Choroid plexus epithelial cell (primary cell): ENCODE data around the gene PTMA.

ENCODE experiments used
- DNase-seq: peaks from one replicate; pipeline ENCODE4 v3.0.0-alpha.2; 2010; ENCODE audit warnings: low read depth
- H3K4me3 ChIP-seq: 2 replicates; pipeline ENCODE4 v1.5.1; 2011; ENCODE audit warnings: low read depth, mild to moderate bottlenecking, control low read depth, low read length, moderate library complexity
- TF ChIP-seq, protein P1 (sequence below): conservative IDR thresholded peaks from 2 replicates; pipeline ENCODE4 v1.5.1; 2011; ENCODE audit warnings: low read depth, mild to moderate bottlenecking, control low read depth, inconsistent platforms, low read length, moderate library complexity

PTMA gene

DNA sequence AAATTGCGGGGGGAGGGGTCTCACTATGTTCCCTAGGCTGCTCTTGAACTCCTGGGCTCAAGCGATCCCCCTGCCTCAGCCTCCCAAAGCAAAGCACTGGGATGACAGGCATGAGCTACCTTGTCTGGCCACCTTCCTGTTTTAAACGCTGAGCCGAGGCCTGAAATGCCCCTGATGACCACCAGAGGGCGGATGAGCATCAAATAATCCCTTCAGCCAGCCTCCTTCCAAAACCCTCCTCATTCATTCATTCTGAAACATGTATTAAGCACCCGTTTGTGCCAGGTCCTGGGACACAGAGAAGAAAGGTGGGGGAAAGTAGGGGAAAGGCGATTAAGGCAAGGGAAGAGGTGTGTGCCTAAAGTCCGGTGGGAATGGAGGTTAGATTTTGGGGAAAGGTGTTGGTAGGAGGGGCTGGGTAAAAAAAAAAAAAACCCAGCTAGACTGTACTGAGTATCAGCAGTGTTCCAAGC, 30.7 kb upstream of the PTMA start:
- H3K4me3 ChIP-seq, result no peak overlapping the region
- peak; percentile 88 for DNase-seq
- TF ChIP-seq, protein P1, sequence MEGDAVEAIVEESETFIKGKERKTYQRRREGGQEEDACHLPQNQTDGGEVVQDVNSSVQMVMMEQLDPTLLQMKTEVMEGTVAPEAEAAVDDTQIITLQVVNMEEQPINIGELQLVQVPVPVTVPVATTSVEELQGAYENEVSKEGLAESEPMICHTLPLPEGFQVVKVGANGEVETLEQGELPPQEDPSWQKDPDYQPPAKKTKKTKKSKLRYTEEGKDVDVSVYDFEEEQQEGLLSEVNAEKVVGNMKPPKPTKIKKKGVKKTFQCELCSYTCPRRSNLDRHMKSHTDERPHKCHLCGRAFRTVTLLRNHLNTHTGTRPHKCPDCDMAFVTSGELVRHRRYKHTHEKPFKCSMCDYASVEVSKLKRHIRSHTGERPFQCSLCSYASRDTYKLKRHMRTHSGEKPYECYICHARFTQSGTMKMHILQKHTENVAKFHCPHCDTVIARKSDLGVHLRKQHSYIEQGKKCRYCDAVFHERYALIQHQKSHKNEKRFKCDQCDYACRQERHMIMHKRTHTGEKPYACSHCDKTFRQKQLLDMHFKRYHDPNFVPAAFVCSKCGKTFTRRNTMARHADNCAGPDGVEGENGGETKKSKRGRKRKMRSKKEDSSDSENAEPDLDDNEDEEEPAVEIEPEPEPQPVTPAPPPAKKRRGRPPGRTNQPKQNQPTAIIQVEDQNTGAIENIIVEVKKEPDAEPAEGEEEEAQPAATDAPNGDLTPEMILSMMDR, result peak; percentile 93

GRCh38 chr2:231679908-231680284, 28.4 kb upstream of the PTMA start:
- TF ChIP-seq, protein P1, result no peak
- no peak for DNase-seq
- no peak overlapping the region for H3K4me3 ChIP-seq

- TF ChIP-seq, protein P1, result no peak
- no peak for DNase-seq
- peak overlapping the region; percentile 58 for H3K4me3 ChIP-seq
Observed at GRCh38 chr2:231680285-231680991, 27.9 kb upstream of the PTMA start.

DNA sequence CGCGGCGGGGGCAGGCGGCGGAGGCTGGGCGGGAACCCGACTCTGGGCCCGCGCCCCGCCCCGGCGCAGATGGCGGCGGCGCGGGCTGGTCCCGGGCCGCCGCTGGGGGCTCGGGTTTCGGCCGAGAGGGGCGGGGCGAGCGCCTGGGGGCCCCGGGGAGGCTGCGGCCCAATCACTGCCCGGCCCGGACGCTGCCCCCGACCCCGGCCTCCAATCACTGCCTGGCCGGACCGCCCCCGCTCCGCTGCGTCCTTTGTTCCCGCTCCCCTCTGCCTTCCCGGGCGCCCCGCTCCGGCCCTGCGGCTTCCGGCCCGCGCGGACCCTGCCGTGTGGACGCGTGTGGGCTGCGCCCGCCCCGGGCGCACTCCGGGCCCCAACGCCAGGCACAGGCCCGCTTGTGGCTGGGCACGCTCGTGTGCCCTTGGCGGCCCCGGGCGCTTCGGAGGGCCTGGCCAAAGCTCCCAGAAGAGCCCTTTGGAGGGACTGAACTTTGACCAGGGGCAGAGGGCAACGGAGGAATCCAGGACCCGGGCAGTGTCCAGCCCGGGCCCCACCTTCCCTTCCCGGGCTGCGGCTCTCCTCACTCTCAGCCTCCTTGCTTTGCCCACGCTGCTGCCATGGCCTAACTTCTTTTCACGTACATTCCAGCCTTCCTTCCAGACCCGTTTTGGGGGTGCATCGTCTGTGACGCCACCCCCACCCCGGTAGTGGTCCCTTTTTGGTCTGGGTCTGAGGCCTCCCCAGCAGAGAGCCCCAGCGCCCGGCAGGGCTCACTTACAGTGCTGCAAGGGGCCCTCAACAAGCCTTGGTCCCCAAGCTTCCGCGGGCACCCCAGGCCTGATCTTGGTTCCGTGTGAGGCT, 27.1 kb upstream of the PTMA start:
- TF ChIP-seq, protein P1, result no peak
- H3K4me3 ChIP-seq, result peak overlapping the region; percentile 58
- peak; percentile 74 for DNase-seq

DNA sequence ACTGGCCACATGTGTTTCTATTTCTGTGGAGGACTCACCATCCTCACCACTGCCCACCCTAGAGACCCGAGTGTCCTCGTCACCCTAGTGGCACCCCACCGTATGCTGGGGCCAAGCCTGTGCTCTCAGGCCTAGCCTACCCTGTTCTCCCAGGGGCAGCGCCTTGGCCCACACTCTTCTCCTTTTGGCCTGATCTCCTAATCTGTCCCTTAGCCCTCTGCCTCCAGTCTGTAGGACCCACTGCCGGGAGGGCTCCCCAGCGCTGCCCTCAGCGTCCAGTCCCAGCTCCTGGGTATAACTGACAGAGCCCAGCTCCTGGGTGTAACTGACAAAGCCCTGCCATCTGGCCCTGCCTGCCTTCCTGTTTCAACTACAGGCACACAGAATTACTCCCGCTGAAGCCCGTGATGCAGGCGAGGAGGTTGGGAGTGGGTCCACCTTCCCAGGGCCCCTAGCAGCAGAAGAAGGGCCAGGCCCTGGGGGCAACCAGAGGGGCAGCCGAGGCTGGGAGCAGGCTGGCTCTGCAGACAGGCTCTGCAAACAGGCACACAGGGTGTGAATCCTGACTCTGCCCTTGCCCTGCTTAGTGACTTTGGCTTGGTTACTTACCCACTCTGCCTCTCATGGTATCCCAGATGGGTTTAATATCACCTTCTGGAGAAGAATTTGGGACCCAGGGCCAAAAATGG, 25.6 kb upstream of the PTMA start:
- H3K4me3 ChIP-seq, result no peak overlapping the region
- DNase-seq, result no peak
- TF ChIP-seq, protein P1, result no peak

- no peak overlapping the region for H3K4me3 ChIP-seq
- no peak for DNase-seq
- TF ChIP-seq, protein P1, result no peak
Observed at GRCh38 chr2:231683292-231684235, 24.8 kb upstream of the PTMA start.
